ENCODE measurements around the gene GYG1. TPM values are rescaled to one million over a fixed set of nuclear protein-coding genes. Genes with fewer than 3 reads are reported as not detected.
A peak's percentile ranks its signal among the peaks of the same experiment; 100 is the strongest.

GYG1 gene
- total and polyA plus RNA-seq, 5 donors from 2014 or later = 19.2 to 59.3 (median 56.6) TPM

GRCh38 chr3:149010966-149011365, 19.6 kb downstream of the GYG1 start:
- Mint-ChIP-seq H3K9me3 (no peaks in the 10 kb centered on the region), H3K27ac (no peak overlapping the region), H3K4me1 (peaks cover 14 to 29% (median 15%) of the 10 kb centered on the region in 4 donors), H3K36me3 (peaks cover 61% of the 10 kb centered on the region), H3K4me3 (no peak overlapping the region), H3K27me3 (no peaks in the 10 kb centered on the region)
- ATAC-seq (ENCODE audit: low read depth in 2 of 2) (no peak), DNase-seq (no peak)
- H3K36me3 ChIP-seq (ENCODE audit: control insufficient read depth, insufficient read depth, low read length) = peaks cover 54% of the 10 kb centered on the region
- H3K4me3 ChIP-seq (ENCODE audit: low read depth, low read length) = no peak overlapping the region
- peaks cover 7% of the 10 kb centered on the region for H3K4me1 ChIP-seq (ENCODE audit: control insufficient read depth, insufficient read depth, low read length, poor library complexity, severe bottlenecking)
- no peaks in the 10 kb centered on the region for H3K9me3 ChIP-seq (ENCODE audit: control insufficient read depth in 2 of 2, low read length in 2 of 2)
- H3K27ac ChIP-seq (ENCODE audit: insufficient read depth, low read length, poor library complexity, severe bottlenecking) = no peak overlapping the region
- no peaks in the 10 kb centered on the region for H3K27me3 ChIP-seq (ENCODE audit: control insufficient read depth, insufficient read depth, low read length)

DNA sequence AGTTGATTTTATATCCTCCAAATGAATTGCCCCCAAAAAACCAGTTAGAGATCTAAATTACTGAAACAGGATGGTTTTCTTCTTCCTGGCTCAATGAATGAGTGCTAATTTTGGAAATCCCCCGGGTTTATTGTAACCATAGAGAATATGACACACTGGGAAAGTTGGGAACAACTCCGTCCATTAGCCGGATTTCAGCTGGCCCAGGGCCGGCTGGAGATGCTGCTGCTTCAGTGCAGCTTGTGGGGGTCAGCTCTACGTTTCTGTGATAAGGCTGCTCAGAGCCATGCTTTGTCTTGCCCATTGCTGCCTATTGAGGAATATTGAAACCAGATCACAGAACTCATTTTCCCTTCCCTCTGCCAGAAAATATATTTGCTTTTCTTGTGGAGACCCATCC, 20.3 kb downstream of the GYG1 start:
- Histone ChIP-seq H3K9me3 (ENCODE audit: control insufficient read depth in 2 of 2, low read length in 2 of 2) (no peaks in the 10 kb centered on the region), H3K36me3 (ENCODE audit: control insufficient read depth, insufficient read depth, low read length) (peaks cover 54% of the 10 kb centered on the region), H3K27me3 (ENCODE audit: control insufficient read depth, insufficient read depth, low read length) (no peaks in the 10 kb centered on the region), H3K27ac (ENCODE audit: insufficient read depth, low read length, poor library complexity, severe bottlenecking) (no peak overlapping the region), H3K4me1 (ENCODE audit: control insufficient read depth, insufficient read depth, low read length, poor library complexity, severe bottlenecking) (peaks cover 7% of the 10 kb centered on the region), H3K4me3 (ENCODE audit: low read depth, low read length) (no peak overlapping the region)
- Mint-ChIP-seq H3K27me3 (no peaks in the 10 kb centered on the region), H3K27ac (no peak overlapping the region), H3K36me3 (peaks cover 66% of the 10 kb centered on the region), H3K4me1 (peaks cover 16 to 34% (median 19%) of the 10 kb centered on the region in 4 donors), H3K4me3 (no peak overlapping the region), H3K9me3 (no peaks in the 10 kb centered on the region)
- no peak for ATAC-seq (ENCODE audit: low read depth in 2 of 2)
- DNase-seq = no peak

GRCh38 chr3:149013726-149014125, 22.4 kb downstream of the GYG1 start:
- Histone ChIP-seq H3K4me3 (ENCODE audit: low read depth, low read length) (no peak overlapping the region), H3K27ac (ENCODE audit: insufficient read depth, low read length, poor library complexity, severe bottlenecking) (no peak overlapping the region), H3K9me3 (ENCODE audit: control insufficient read depth in 2 of 2, low read length in 2 of 2) (no peaks in the 10 kb centered on the region), H3K4me1 (ENCODE audit: control insufficient read depth, insufficient read depth, low read length, poor library complexity, severe bottlenecking) (peaks cover 7% of the 10 kb centered on the region), H3K36me3 (ENCODE audit: control insufficient read depth, insufficient read depth, low read length) (peaks cover 45% of the 10 kb centered on the region), H3K27me3 (ENCODE audit: control insufficient read depth, insufficient read depth, low read length) (no peaks in the 10 kb centered on the region)
- no peak overlapping the region for H3K27ac Mint-ChIP-seq
- no peaks in the 10 kb centered on the region for H3K9me3 Mint-ChIP-seq
- H3K27me3 Mint-ChIP-seq = no peaks in the 10 kb centered on the region
- H3K4me1 Mint-ChIP-seq = peaks cover 14 to 34% (median 23%) of the 10 kb centered on the region in 4 donors
- DNase-seq = no peak
- no peak for ATAC-seq (ENCODE audit: low read depth in 2 of 2)
- H3K36me3 Mint-ChIP-seq = peaks cover 61% of the 10 kb centered on the region
- H3K4me3 Mint-ChIP-seq = no peak overlapping the region

DNA sequence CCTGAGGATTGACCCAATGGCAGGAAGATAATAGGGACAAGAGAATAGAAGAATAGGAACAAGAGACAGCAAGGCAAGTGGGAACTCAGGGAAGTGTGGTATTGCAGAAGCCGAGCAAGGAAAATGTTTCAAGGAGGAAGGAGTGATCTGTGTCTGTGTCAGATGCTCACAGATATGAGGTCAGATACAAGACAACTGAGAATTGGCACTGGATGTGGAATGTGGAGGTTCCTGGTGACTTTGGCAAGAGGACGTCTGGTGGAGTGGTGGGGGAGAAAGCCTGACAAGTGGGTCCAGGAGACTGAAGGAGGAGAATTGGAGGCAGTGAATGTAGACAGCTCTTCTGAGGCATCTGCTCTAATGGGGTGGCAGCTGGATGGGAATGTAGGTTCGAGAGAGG, 24.1 kb downstream of the GYG1 start:
- Mint-ChIP-seq H3K36me3 (peaks cover 63% of the 10 kb centered on the region), H3K4me1 (peaks cover 12 to 37% (median 22%) of the 10 kb centered on the region in 4 donors), H3K9me3 (no peaks in the 10 kb centered on the region), H3K27me3 (no peaks in the 10 kb centered on the region), H3K4me3 (no peak overlapping the region), H3K27ac (peak overlapping the region in 1 of 3 donors; percentile 70)
- Histone ChIP-seq H3K27ac (ENCODE audit: insufficient read depth, low read length, poor library complexity, severe bottlenecking) (no peak overlapping the region), H3K4me1 (ENCODE audit: control insufficient read depth, insufficient read depth, low read length, poor library complexity, severe bottlenecking) (no peaks in the 10 kb centered on the region), H3K36me3 (ENCODE audit: control insufficient read depth, insufficient read depth, low read length) (peaks cover 38% of the 10 kb centered on the region), H3K27me3 (ENCODE audit: control insufficient read depth, insufficient read depth, low read length) (no peaks in the 10 kb centered on the region), H3K4me3 (ENCODE audit: low read depth, low read length) (no peak overlapping the region), H3K9me3 (ENCODE audit: control insufficient read depth in 2 of 2, low read length in 2 of 2) (no peaks in the 10 kb centered on the region)
- DNase-seq = no peak
- no peak for ATAC-seq (ENCODE audit: low read depth in 2 of 2)

DNA sequence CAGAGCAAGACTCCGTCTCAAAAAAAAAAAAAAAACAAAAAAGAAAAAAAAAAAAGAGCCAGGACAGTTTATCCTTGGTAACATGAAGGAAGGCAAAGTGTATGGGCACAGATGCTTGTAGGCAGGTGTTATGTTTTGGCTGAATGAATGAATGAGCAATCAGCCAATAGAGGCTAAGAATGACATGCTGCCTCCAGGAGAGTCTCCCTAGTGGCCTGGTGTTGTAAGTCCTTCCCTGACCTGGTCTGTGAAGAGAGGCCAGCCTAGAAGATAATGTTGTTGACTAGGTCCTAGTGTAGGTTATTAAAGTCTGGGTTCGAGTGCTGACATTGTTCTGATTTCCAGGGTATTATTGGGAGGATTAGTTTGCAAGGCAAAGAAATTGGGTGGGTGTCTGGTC, 24.9 kb downstream of the GYG1 start:
- H3K27ac ChIP-seq (ENCODE audit: insufficient read depth, low read length, poor library complexity, severe bottlenecking) = no peak overlapping the region
- Mint-ChIP-seq H3K36me3 (peaks cover 61% of the 10 kb centered on the region), H3K27me3 (no peaks in the 10 kb centered on the region), H3K27ac (peak overlapping the region in 1 of 3 donors; percentile 25), H3K4me1 (peaks cover 15 to 41% (median 29%) of the 10 kb centered on the region in 4 donors), H3K4me3 (no peak overlapping the region), H3K9me3 (no peaks in the 10 kb centered on the region)
- no peak overlapping the region for H3K4me3 ChIP-seq (ENCODE audit: low read depth, low read length)
- DNase-seq = no peak
- no peaks in the 10 kb centered on the region for H3K27me3 ChIP-seq (ENCODE audit: control insufficient read depth, insufficient read depth, low read length)
- H3K4me1 ChIP-seq (ENCODE audit: control insufficient read depth, insufficient read depth, low read length, poor library complexity, severe bottlenecking) = no peaks in the 10 kb centered on the region
- H3K36me3 ChIP-seq (ENCODE audit: control insufficient read depth, insufficient read depth, low read length) = peaks cover 30% of the 10 kb centered on the region
- no peak for ATAC-seq (ENCODE audit: low read depth in 2 of 2)
- H3K9me3 ChIP-seq (ENCODE audit: control insufficient read depth in 2 of 2, low read length in 2 of 2) = no peaks in the 10 kb centered on the region

DNA sequence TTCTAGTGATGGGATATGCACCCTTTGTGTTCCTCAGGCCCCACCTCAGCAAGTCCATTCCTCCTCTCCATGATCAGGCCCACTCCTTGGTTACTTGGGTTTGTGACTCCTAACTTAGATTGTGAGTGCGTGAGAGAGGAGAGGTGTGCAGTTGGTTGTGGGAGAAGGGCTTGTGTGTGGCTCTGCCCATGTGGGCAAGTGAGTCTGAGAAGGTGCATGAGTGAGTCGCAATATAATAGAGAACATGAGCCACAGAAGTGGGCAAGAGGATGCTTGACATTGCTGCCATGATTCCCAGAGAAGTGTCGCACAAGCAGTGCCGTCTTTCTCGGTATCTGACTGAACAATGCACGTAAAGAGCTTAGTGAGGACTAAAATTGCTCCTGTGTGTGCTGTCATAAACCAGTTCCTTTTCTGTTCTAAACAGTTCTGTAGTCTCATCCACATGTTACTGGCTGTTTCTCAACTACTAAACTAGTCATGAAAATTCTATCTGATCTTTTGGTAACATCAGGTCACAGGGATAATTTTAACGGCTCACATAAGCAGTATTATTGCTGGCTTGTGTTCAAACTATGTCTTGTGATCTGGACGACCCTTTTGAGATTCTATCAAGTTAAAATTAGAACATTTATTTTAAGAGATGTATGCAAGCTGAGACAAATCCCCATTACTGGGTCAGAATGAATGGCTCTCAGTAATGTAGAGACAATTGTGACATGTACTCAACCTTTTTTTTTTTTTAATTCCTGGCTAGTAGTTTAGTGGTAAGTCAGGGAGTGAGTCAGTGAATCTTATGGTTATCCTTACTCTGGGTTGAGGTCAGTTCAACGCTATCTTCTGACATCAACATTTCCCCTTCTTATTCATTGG, 25.6 kb downstream of the GYG1 start:
- H3K9me3 Mint-ChIP-seq = no peaks in the 10 kb centered on the region
- H3K27me3 Mint-ChIP-seq = no peaks in the 10 kb centered on the region
- peaks cover 15 to 42% (median 29%) of the 10 kb centered on the region in 4 donors for H3K4me1 Mint-ChIP-seq
- H3K9me3 ChIP-seq (ENCODE audit: control insufficient read depth in 2 of 2, low read length in 2 of 2) = no peaks in the 10 kb centered on the region
- peaks cover 26% of the 10 kb centered on the region for H3K36me3 ChIP-seq (ENCODE audit: control insufficient read depth, insufficient read depth, low read length)
- DNase-seq = no peak
- no peak overlapping the region for H3K27ac ChIP-seq (ENCODE audit: insufficient read depth, low read length, poor library complexity, severe bottlenecking)
- H3K4me3 ChIP-seq (ENCODE audit: low read depth, low read length) = no peak overlapping the region
- H3K4me1 ChIP-seq (ENCODE audit: control insufficient read depth, insufficient read depth, low read length, poor library complexity, severe bottlenecking) = no peaks in the 10 kb centered on the region
- peaks cover 58% of the 10 kb centered on the region for H3K36me3 Mint-ChIP-seq
- no peaks in the 10 kb centered on the region for H3K27me3 ChIP-seq (ENCODE audit: control insufficient read depth, insufficient read depth, low read length)
- ATAC-seq (ENCODE audit: low read depth in 2 of 2) = no peak
- H3K27ac Mint-ChIP-seq = no peak overlapping the region
- no peak overlapping the region for H3K4me3 Mint-ChIP-seq

DNA sequence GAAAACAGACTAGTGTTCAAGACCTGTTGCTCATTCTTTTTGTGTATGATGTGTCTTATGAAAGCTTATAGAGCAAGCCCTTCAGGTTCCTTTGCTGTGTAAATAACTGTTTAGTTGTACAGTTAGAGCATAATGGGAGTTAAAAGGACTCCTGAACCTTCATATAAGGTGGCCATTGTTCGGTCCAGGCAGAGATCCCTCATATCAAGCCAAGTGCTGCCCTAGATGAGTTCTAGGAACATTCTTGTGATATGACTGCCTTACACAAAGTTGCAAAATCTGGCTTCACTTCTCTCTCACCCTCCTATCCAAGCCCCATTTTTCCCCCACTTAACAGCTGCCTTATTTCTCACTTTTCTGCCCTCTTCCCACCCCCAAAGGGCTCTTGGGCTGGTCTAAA, 26.9 kb downstream of the GYG1 start:
- Mint-ChIP-seq H3K9me3 (no peaks in the 10 kb centered on the region), H3K27ac (peak overlapping the region; percentile 43 to 87 (median 48)), H3K36me3 (peaks cover 64% of the 10 kb centered on the region), H3K4me3 (no peak overlapping the region), H3K27me3 (no peaks in the 10 kb centered on the region), H3K4me1 (peaks cover 15 to 42% (median 29%) of the 10 kb centered on the region in 4 donors)
- Histone ChIP-seq H3K27ac (ENCODE audit: insufficient read depth, low read length, poor library complexity, severe bottlenecking) (no peak overlapping the region), H3K36me3 (ENCODE audit: control insufficient read depth, insufficient read depth, low read length) (peaks cover 22% of the 10 kb centered on the region), H3K4me3 (ENCODE audit: low read depth, low read length) (no peak overlapping the region), H3K9me3 (ENCODE audit: control insufficient read depth in 2 of 2, low read length in 2 of 2) (no peaks in the 10 kb centered on the region), H3K4me1 (ENCODE audit: control insufficient read depth, insufficient read depth, low read length, poor library complexity, severe bottlenecking) (no peaks in the 10 kb centered on the region), H3K27me3 (ENCODE audit: control insufficient read depth, insufficient read depth, low read length) (no peaks in the 10 kb centered on the region)
- no peak for ATAC-seq (ENCODE audit: low read depth in 2 of 2)
- DNase-seq = no peak

GRCh38 chr3:149019580-149019979, 28.2 kb downstream of the GYG1 start:
- no peak for ATAC-seq (ENCODE audit: low read depth in 2 of 2)
- Histone ChIP-seq H3K9me3 (ENCODE audit: control insufficient read depth in 2 of 2, low read length in 2 of 2) (no peaks in the 10 kb centered on the region), H3K4me3 (ENCODE audit: low read depth, low read length) (no peak overlapping the region), H3K4me1 (ENCODE audit: control insufficient read depth, insufficient read depth, low read length, poor library complexity, severe bottlenecking) (no peaks in the 10 kb centered on the region), H3K27ac (ENCODE audit: insufficient read depth, low read length, poor library complexity, severe bottlenecking) (no peak overlapping the region), H3K27me3 (ENCODE audit: control insufficient read depth, insufficient read depth, low read length) (no peaks in the 10 kb centered on the region), H3K36me3 (ENCODE audit: control insufficient read depth, insufficient read depth, low read length) (peaks cover 27% of the 10 kb centered on the region)
- Mint-ChIP-seq H3K27ac (peak overlapping the region in 2 of 3 donors; percentile 69 to 83), H3K27me3 (no peaks in the 10 kb centered on the region), H3K4me1 (peaks cover 15 to 42% (median 30%) of the 10 kb centered on the region in 4 donors), H3K9me3 (peaks cover 0 to 2% (median 0%) of the 10 kb centered on the region in 7 donors), H3K36me3 (peaks cover 65% of the 10 kb centered on the region), H3K4me3 (no peak overlapping the region)
- DNase-seq = no peak

Measured in CD4-positive, CD25-positive, alpha-beta regulatory T cell (primary cell).